ENCODE measurements around the gene RASGRF1. TPM values are rescaled to one million over a fixed set of nuclear protein-coding genes. Genes with fewer than 3 reads are reported as not detected.

The RASGRF1 gene
- total RNA-seq, 1 donor from 2014 or later = 82.6 TPM

DNA sequence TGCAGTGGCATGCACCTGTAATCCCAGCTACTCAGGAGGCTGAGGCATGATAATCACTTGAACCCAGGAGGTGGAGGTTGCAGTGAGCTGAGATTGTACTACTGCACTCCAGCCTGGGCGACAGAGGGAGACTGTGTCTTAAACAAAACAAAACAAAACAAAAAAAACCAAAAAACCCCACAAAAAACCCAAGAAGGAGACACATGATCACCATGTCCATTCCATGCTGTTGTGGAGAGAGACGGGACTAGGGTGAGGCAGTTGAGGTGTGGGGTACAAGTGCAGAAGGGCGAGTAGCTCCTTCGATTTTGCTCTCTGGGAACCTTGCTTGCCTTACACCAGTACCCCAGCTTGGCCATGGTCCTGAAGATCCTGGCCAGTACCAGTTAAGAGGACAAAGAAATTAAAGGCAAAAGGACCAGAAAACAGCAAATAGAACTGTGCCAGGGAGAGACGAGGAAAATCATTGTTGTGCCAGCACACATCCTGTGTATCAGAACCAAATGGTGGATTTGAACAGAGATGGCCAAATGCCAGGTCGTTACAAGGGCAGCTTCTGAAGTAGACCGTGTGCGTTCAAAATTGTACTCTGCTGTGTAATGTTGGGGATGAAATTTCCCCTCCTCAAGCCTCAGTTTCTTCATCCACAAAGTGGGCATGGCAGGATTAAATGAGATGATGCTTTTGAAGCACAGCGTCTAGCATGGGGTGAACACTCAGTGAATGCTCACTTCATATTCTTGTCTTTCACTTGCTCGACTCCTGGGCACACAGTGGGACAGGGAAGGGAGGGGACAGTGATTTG, 102.8 kb downstream of the RASGRF1 start:
- ATAC-seq = no peak
- peak overlapping the region; percentile 49 for H3K27ac ChIP-seq
- H3K4me1 ChIP-seq = peaks cover 51% of the 10 kb centered on the region

DNA sequence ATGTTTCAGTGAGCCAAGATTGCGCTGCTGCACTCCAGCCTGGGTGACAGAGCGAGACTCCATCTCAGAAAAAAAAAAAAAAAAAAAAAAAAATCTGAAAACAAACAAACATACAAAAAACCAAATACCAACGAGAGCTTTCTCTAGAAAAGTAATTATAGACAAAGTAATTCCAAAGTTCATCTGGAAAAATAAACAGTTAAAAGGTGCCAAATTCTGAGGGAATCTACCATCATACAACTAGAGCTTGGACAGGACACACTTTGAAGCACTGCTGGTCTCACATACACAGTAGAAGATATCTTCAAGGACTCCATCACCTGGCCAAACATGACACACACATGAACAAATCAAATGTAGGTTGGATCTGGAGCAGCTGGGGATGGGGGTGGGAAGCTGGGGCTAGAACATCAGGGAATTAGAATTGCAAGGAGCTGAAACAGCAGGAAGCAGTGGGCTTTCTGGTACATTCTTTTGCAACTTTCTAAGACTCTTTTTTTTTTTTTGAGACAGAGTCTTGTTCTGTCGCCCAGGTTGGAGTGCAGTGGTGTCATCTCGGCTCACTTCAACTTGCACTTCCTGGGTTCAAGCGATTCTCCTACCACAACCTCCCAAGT, 104.6 kb downstream of the RASGRF1 start:
- no peak overlapping the region for H3K4me3 ChIP-seq
- H3K4me1 ChIP-seq = peaks cover 34% of the 10 kb centered on the region
- no peaks in the 10 kb centered on the region for H3K9me3 ChIP-seq
- TF ChIP-seq, protein P1, sequence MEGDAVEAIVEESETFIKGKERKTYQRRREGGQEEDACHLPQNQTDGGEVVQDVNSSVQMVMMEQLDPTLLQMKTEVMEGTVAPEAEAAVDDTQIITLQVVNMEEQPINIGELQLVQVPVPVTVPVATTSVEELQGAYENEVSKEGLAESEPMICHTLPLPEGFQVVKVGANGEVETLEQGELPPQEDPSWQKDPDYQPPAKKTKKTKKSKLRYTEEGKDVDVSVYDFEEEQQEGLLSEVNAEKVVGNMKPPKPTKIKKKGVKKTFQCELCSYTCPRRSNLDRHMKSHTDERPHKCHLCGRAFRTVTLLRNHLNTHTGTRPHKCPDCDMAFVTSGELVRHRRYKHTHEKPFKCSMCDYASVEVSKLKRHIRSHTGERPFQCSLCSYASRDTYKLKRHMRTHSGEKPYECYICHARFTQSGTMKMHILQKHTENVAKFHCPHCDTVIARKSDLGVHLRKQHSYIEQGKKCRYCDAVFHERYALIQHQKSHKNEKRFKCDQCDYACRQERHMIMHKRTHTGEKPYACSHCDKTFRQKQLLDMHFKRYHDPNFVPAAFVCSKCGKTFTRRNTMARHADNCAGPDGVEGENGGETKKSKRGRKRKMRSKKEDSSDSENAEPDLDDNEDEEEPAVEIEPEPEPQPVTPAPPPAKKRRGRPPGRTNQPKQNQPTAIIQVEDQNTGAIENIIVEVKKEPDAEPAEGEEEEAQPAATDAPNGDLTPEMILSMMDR (IDR thresholded peaks at IDR 0.05) = no peak
- no peak overlapping the region for H3K27ac ChIP-seq
- no peaks in the 10 kb centered on the region for H3K27me3 ChIP-seq (ENCODE audit: low read depth)
- H3K36me3 ChIP-seq = no peaks in the 10 kb centered on the region
- DNase-seq (no peak), ATAC-seq (no peak)
- intact Hi-C loops (cut with DNase I) = no loop called here

More for the DNA sequence above, 102.8 kb downstream of the RASGRF1 start:
- Histone ChIP-seq H3K4me3 (no peak overlapping the region), H3K9me3 (no peaks in the 10 kb centered on the region), H3K36me3 (no peaks in the 10 kb centered on the region), H3K27me3 (ENCODE audit: low read depth) (no peaks in the 10 kb centered on the region)
- TF ChIP-seq, protein P1 (IDR thresholded peaks at IDR 0.05) = no peak
- DNase-seq = peak; percentile 16
- intact Hi-C loops (cut with DNase I) = no loop called here

DNA sequence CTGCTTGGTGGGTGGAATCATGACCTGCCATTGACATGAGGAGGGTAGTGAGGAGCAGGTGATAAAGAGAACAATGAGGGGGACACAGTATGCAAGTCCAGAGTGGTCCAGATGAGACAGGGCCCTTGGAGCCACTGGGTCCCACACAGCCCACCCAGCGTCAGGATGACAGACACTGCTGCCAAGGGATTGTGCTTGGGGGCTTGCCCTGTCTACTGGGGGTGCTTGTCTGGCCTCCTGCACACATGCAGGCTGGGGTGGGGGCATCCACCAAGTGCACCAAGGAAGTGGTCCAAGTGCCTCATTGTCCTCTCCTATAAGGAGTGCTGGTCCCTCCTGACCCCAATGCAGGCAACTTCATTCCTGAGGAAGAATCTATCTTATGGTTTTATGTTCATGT, 106.5 kb downstream of the RASGRF1 start:
- no peaks in the 10 kb centered on the region for H3K27me3 ChIP-seq (ENCODE audit: low read depth)
- H3K4me1 ChIP-seq = peaks cover 15% of the 10 kb centered on the region
- intact Hi-C loops (cut with DNase I) = no loop called here

DNA sequence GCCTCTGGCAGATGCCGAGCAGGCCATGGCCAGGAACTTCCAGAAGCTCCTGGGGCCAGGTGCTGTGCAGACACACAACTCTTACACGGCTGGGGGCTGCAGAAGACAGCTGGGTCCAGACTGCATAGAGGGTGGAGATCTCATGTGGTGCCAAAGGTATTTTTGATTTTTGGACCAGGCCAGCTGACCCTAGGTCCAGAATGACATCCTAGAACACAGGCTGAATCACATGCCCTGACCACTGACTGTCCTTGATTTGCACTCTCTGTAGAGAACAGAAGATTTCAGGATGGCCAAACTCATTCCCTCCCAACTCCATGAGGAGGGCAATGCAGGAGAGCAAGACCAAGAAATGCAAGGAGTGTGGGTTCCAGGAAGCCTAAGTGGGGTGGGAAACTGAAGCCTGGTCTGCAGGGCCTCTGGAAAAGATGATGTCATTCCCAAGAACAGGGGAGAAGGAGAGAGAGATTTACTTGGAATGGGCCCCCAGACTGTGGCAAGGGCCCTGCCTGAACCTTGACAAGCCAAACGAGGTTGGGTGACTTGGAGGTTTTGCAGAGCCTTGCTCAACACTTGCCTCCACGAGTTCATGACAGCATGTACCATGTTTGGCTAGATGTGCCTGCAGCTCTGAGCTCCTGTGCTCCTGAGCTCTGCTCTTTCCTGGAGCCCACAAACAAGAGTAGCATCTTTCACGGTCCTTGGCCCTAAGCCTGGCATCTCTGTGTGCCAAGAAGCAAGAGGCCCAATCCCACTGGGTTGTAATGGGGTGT, 107.2 kb downstream of the RASGRF1 start:
- no peaks in the 10 kb centered on the region for H3K9me3 ChIP-seq
- peak; percentile 10 for DNase-seq
- H3K27me3 ChIP-seq (ENCODE audit: low read depth) = no peaks in the 10 kb centered on the region
- TF ChIP-seq, protein P1 (IDR thresholded peaks at IDR 0.05) = no peak
- intact Hi-C loops (cut with DNase I) = no loop called here
- H3K36me3 ChIP-seq = no peaks in the 10 kb centered on the region
- H3K4me3 ChIP-seq = no peak overlapping the region
- no peak overlapping the region for H3K27ac ChIP-seq
- ATAC-seq = no peak
- peaks cover 8% of the 10 kb centered on the region for H3K4me1 ChIP-seq

More for the DNA sequence above, 106.5 kb downstream of the RASGRF1 start:
- peak; percentile 20 for DNase-seq
- Histone ChIP-seq H3K36me3 (no peaks in the 10 kb centered on the region), H3K27ac (no peak overlapping the region), H3K4me3 (no peak overlapping the region), H3K9me3 (no peaks in the 10 kb centered on the region)
- TF ChIP-seq, protein P1 (IDR thresholded peaks at IDR 0.05) = no peak
- no peak for ATAC-seq

DNA sequence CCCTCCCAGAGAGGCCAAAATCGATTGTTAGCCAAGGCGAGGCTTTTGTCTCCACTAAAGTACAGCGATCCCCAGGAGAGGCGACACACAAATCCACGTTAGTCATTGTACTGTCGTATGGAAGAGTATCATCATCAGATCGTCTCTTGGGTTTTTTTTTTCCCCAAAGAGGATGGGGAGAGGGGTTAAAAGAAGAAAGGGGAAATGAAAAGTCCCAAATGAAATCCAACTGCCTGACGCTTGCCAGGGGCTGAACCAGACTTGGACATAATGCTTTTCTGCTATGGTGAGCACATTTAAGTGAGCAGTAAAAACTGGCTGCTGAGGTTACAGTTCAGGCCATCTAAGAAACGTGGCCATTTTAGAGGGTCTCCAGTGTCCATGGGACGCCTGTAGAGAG, 107.8 kb downstream of the RASGRF1 start:
- intact Hi-C loops (cut with DNase I) = no loop called here
- H3K9me3 ChIP-seq = no peaks in the 10 kb centered on the region
- no peaks in the 10 kb centered on the region for H3K36me3 ChIP-seq
- DNase-seq = no peak
- no peak overlapping the region for H3K27ac ChIP-seq
- H3K27me3 ChIP-seq (ENCODE audit: low read depth) = no peaks in the 10 kb centered on the region
- H3K4me1 ChIP-seq = peaks cover 3% of the 10 kb centered on the region
- TF ChIP-seq, protein P1 (IDR thresholded peaks at IDR 0.05) = no peak
- no peak for ATAC-seq
- H3K4me3 ChIP-seq = no peak overlapping the region
